NCI-H2107 (cell line): ENCODE results near the gene ARRB2.

Experiments
- DNase-seq: peaks from one replicate; lab custom pipeline; 2025; lab: John Stamatoyannopoulos, UW

The ARRB2 gene

GRCh38 chr17:4764595-4764994 lies 54.2 kb downstream of the ARRB2 start:
- no peak for DNase-seq

DNA sequence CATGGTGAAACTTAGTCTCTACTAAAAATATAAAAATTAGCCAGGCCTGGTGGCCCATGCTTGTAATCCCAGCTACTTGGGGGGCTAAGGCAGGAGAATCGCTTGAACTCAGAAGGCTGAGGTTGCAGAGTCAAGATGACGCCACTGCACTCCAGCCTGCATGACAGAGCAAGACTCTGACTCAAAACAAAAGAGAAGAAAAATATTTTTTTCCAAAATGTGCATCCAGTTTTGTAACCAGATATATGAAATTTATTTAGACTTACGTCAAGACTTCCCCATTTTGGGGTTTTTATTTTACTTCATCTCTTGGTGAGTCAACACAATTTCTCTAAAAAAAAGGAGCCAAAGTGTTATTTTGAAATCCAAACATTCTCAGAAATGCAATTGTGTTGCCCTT lies 55.8 kb downstream of the ARRB2 start:
- no peak for DNase-seq

DNA sequence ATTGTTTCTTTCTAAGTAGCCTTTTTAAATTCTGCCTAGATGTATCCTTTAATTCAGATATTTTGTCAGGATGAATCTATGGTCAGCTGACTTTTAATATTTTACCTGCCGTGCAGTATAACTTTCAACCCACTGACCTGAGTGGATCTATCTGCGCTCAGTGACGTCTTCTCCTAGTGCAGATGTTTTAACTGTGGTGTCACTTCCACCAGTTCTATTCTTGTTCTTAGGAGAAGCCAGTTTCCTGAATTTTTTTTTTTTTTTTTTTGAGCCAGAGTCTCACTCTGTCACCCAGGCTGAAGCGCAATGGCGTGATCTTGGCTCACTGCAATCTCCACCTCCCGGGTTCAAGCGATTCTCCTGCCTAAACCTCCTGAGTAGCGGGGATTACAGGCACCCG lies 56.3 kb downstream of the ARRB2 start:
- DNase-seq: no peak

GRCh38 chr17:4768298-4768697 lies 57.9 kb downstream of the ARRB2 start:
- no peak for DNase-seq

- no peak for DNase-seq
Observed at GRCh38 chr17:4769628-4770027, 59.2 kb downstream of the ARRB2 start.
